ENCODE results near the gene PARP3. TPM values are rescaled to one million over a fixed set of nuclear protein-coding genes. Genes with fewer than 3 reads are reported as not detected.

The PARP3 gene
- total and polyA plus RNA-seq, 9 of the 15 experiments (the other 6 are each of a cell fraction or from before 2014, with no cell fraction given) = 0.46 to 6.6 (median 4.5) TPM

- Histone ChIP-seq H3K9ac (ENCODE audit: insufficient read depth in 1 of 2, low read depth in 2 of 2, low read length in 2 of 2) (no peak overlapping the region), H3K79me2 (ENCODE audit: control insufficient read depth, insufficient read depth, low read length) (no peaks in the 10 kb centered on the region), H4K20me1 (replicated peaks; ENCODE audit: control insufficient read depth, insufficient read depth, low read length) (0 out of 2 replicates have a peak, but pooled peaks cover 6% of the 10 kb centered on the region), H3K27ac (ENCODE audit: extremely low read depth, low read depth, low read length) (no peak overlapping the region), H3K27me3 (ENCODE audit: control insufficient read depth in 2 of 2, insufficient read depth in 2 of 2, low read length in 2 of 2) (peaks cover 0 to 17% of the 10 kb centered on the region in 2 experiments; a peak in 2 of 5 replicates), H3K4me3 (no peak overlapping the region), H3K9me3 (replicated peaks; ENCODE audit: control insufficient read depth, insufficient read depth, low read depth, low read length) (no peaks in the 10 kb centered on the region), H3K4me2 (ENCODE audit: insufficient read depth, low read length) (no peak overlapping the region), H3K9me1 (ENCODE audit: control insufficient read depth, insufficient read depth, low read length) (no peaks in the 10 kb centered on the region), H3K36me3 (ENCODE audit: control insufficient read depth, insufficient read depth, low read length) (no peaks in the 10 kb centered on the region), H3K4me1 (replicated peaks in 1 of 2; ENCODE audit: control insufficient read depth in 2 of 2, insufficient read depth in 2 of 2, low read length in 2 of 2) (peaks cover 0 to 28% of the 10 kb centered on the region in 2 experiments; a peak in 3 of 5 replicates), H2AFZ (ENCODE audit: low read depth, low read length) (no peak overlapping the region)
- ChIA-PET POLR2A (interaction anchor here (0.6 to 1.9 kb wide), 9 partner anchors 10 to 1375 kb away, joined by 3 to 6 read pairs (median 3); partner anchors contain the start of genes ABHD14B and RPL29), CTCF (ENCODE audit: low intra/inter-chr PET ratio) (no interaction called here)
- WGBS (ENCODE audit: insufficient coverage, low coverage, missing lambda C conversion rate) = 5% methylated on average over 7 of the region's 9 CpGs
- DNase-seq (ENCODE audit: extremely low read depth in 1 of 4, low spot score in 3 of 4) (no peak), ATAC-seq (peak; percentile 25), FAIRE-seq (no peak)
- intact Hi-C loops (cut with micrococcal nuclease) (no loop called here), in situ Hi-C loops (cut with MboI) (no loop called here)
- no TSS peak for BruUV-seq (replicated peaks)
- TF ChIP-seq ZNF263 (CRISPR knock-in tag; IDR thresholded peaks at IDR 0.05; ENCODE audit: borderline replicate concordance) (peak; percentile 93), NFE2 (IDR thresholded peaks at IDR 0.05; ENCODE audit: low read depth) (no peak)
Measured at GRCh38 chr3:51961602-51962569, 19.7 kb downstream of the PARP3 start.
